ENCODE results near the gene BOLL. TPM values are rescaled to one million over a fixed set of nuclear protein-coding genes. Genes with fewer than 3 reads are reported as not detected.

Gene BOLL
- total RNA-seq, 4 donors from 2014 or later: not detected

- WGBS: 67% methylated on average over 2 of the region's 2 CpGs
- H3K4me3 ChIP-seq: no peak overlapping the region
These were observed 107.6 kb downstream of the BOLL start for GRCh38 chr2:197677483-197677882.

GRCh38 chr2:197677056-197677455 is 108.1 kb downstream of the BOLL start:
- 86% methylated on average over 3 of the region's 3 CpGs for WGBS
- DNase-seq (ENCODE audit: extremely low spot score): no peak
- peaks cover 0 to 7% (median 4%) of the 10 kb centered on the region in 4 donors for H3K4me1 ChIP-seq
- intact Hi-C loops (cut with DNase I): no loop called here
- TF ChIP-seq POLR2AphosphoS5 (IDR thresholded peaks at IDR 0.05) (no peak), CTCF (IDR thresholded peaks at IDR 0.05) (no peak), POLR2A (IDR thresholded peaks at IDR 0.05; ENCODE audit: low read depth) (no peak), EP300 (IDR thresholded peaks at IDR 0.05) (no peak)
- H3K27me3 ChIP-seq: peaks cover 0 to 5% (median 0%) of the 10 kb centered on the region in 4 donors
- no peaks in the 10 kb centered on the region for H3K36me3 ChIP-seq
- no peak overlapping the region for H3K27ac ChIP-seq (replicated peaks in 1 of 4)
- no peaks in the 10 kb centered on the region for H3K9me3 ChIP-seq
- no peak overlapping the region for H3K4me3 ChIP-seq

More at GRCh38 chr2:197677483-197677882, 107.6 kb downstream of the BOLL start:
- Histone ChIP-seq H3K4me1 (peaks cover 0 to 7% (median 4%) of the 10 kb centered on the region in 4 donors), H3K36me3 (no peaks in the 10 kb centered on the region), H3K27ac (replicated peaks in 1 of 4) (no peak overlapping the region), H3K27me3 (peaks cover 0 to 5% (median 0%) of the 10 kb centered on the region in 4 donors), H3K9me3 (no peaks in the 10 kb centered on the region)
- TF ChIP-seq POLR2AphosphoS5 (IDR thresholded peaks at IDR 0.05) (no peak), EP300 (IDR thresholded peaks at IDR 0.05) (no peak), POLR2A (IDR thresholded peaks at IDR 0.05; ENCODE audit: low read depth) (no peak), CTCF (IDR thresholded peaks at IDR 0.05) (no peak)
- intact Hi-C loops (cut with DNase I): no loop called here
- DNase-seq (ENCODE audit: extremely low spot score): no peak

Other genes starting within 250 kb of the BOLL start
- 1 to 10 TPM; 5.0 to 7.4 (median 6.1) TPM for gene RFTN2, start 109.7 kb downstream of the BOLL start, total RNA-seq
- gene MARS2, start 80.0 kb downstream of the BOLL start, total RNA-seq: 1 to 10 TPM; 3.3 to 9.6 (median 5.1) TPM
- gene PLCL1, start 19.3 kb upstream of the BOLL start, total RNA-seq: 10 to 100 TPM; 67.3 to 86.2 (median 79.2) TPM